DND-41 (cell line): ENCODE data around the gene NOX4.

Source experiments
- ATAC-seq: fragments of 200-7000 bp; cut with Tn5 transposase; 3 replicates; pipeline ENCODE4 v1.9.1; 2021; ENCODE audit warnings: low read depth; ENCODE audit not compliant: insufficient read depth
- DNase-seq: peaks from one replicate; pipeline ENCODE4 v3.0.0-alpha.2; 2020
- H2AFZ ChIP-seq: 2 replicates; pipeline ENCODE4 v1.6.0; 2012; ENCODE audit warnings: low read depth, low read length
- H3K27ac ChIP-seq: 2 replicates; pipeline ENCODE4 v1.5.1; 2012; ENCODE audit warnings: low read length, inconsistent platforms
- H3K27me3 ChIP-seq: fragments of 200-600 bp; sonication (generic); 2 replicates; pipeline ENCODE4 v1.6.0; 2012; ENCODE audit warnings: low read length, mild to moderate bottlenecking, inconsistent platforms; ENCODE audit not compliant: insufficient read depth, poor library complexity
- H3K36me3 ChIP-seq: 2 replicates; pipeline ENCODE4 v1.5.1; 2012; ENCODE audit warnings: low read length, inconsistent platforms; ENCODE audit not compliant: insufficient read depth
- H3K4me1 ChIP-seq: 2 replicates; pipeline ENCODE4 v1.5.1; 2012; ENCODE audit warnings: mild to moderate bottlenecking, low read length; ENCODE audit not compliant: insufficient read depth
- H3K4me2 ChIP-seq: 2 replicates; pipeline ENCODE4 v1.6.0; 2012; ENCODE audit warnings: mild to moderate bottlenecking, moderate library complexity, low read length, inconsistent platforms; ENCODE audit not compliant: insufficient read depth
- H3K4me3 ChIP-seq, 2 experiments: fragments of 200-600 bp in 1 of 2; shearing (Covaris generic) in 1 of 2; 2 replicates each; pipeline ENCODE4 v1.5.1; 2012 to 2016; ENCODE audit warnings: inconsistent platforms in 2 of 2, low read length in 2 of 2, mild to moderate bottlenecking in 2 of 2, low read depth in 1 of 2, moderate library complexity in 1 of 2
- H3K79me2 ChIP-seq: 2 replicates; pipeline ENCODE4 v1.6.0; 2012; ENCODE audit warnings: low read length, inconsistent platforms; ENCODE audit not compliant: insufficient read depth
- H3K9ac ChIP-seq: 2 replicates; pipeline ENCODE4 v1.6.0; 2012; ENCODE audit warnings: low read depth, mild to moderate bottlenecking, inconsistent platforms, low read length, moderate library complexity
- H3K9me3 ChIP-seq: 2 replicates; pipeline ENCODE4 v1.5.1; 2012; ENCODE audit warnings: low read length, moderate library complexity, mild to moderate bottlenecking, inconsistent platforms; ENCODE audit not compliant: insufficient read depth, severe bottlenecking
- H4K20me1 ChIP-seq: 2 replicates; pipeline ENCODE4 v1.6.0; 2012; ENCODE audit warnings: low read length; ENCODE audit not compliant: insufficient read depth
- CTCF ChIP-seq: IDR thresholded peaks from 2 replicates; pipeline ENCODE4 v1.5.1; 2012; ENCODE audit warnings: borderline replicate concordance, low read length, moderate library complexity, mild to moderate bottlenecking; ENCODE audit not compliant: poor library complexity, severe bottlenecking; ENCODE audit errors: extremely low read depth
- EZH2 ChIP-seq: IDR thresholded peaks from 3 replicates; pipeline ENCODE4 v1.6.1; 2012; ENCODE audit warnings: borderline replicate concordance, low read depth, mild to moderate bottlenecking, moderate library complexity, low read length, inconsistent platforms; ENCODE audit not compliant: severe bottlenecking

The NOX4 gene

DNA sequence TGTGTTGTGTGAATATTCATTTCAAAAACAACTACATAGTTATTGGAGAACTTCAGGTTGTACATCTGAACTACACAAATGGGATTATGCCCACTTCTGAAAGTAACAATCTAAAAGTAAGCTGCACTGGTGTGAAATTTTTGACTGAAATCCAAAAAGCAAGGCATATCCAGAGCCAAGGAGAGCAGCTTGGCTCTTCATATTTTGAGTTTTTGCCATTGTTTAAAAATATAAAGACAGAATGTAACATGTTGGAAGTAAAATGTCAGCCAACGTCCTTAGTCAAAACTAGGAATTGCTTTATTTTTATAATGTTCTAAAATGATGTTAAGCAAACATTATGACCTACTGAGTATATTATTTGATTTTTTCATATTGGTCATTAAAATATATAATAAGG, 45.8 kb upstream of the NOX4 start:
- ATAC-seq = no peak
- Histone ChIP-seq H3K79me2 (no peaks in the 10 kb centered on the region), H3K27me3 (no peaks in the 10 kb centered on the region), H4K20me1 (no peaks in the 10 kb centered on the region), H3K9ac (no peak overlapping the region), H3K27ac (no peak overlapping the region), H2AFZ (no peak overlapping the region), H3K4me3 (no peak overlapping the region), H3K4me1 (no peaks in the 10 kb centered on the region), H3K9me3 (no peaks in the 10 kb centered on the region), H3K4me2 (no peak overlapping the region), H3K36me3 (no peaks in the 10 kb centered on the region)
- DNase-seq = no peak
- TF ChIP-seq CTCF (no peak), EZH2 (no peak)

GRCh38 chr11:89535221-89535620, 44.0 kb upstream of the NOX4 start:
- no peaks in the 10 kb centered on the region for H3K9me3 ChIP-seq
- no peak overlapping the region for H3K9ac ChIP-seq
- H4K20me1 ChIP-seq = no peaks in the 10 kb centered on the region
- H3K36me3 ChIP-seq = no peaks in the 10 kb centered on the region
- ATAC-seq = no peak
- H2AFZ ChIP-seq = no peak overlapping the region
- no peaks in the 10 kb centered on the region for H3K79me2 ChIP-seq
- no peak for TF ChIP-seq EZH2
- TF ChIP-seq CTCF = no peak
- H3K4me1 ChIP-seq = no peaks in the 10 kb centered on the region
- DNase-seq = no peak
- H3K4me3 ChIP-seq = no peak overlapping the region
- no peak overlapping the region for H3K27ac ChIP-seq
- H3K27me3 ChIP-seq = no peaks in the 10 kb centered on the region
- no peak overlapping the region for H3K4me2 ChIP-seq

- Histone ChIP-seq H3K36me3 (no peaks in the 10 kb centered on the region), H3K27me3 (no peaks in the 10 kb centered on the region), H3K27ac (no peak overlapping the region), H4K20me1 (no peaks in the 10 kb centered on the region), H3K4me2 (no peak overlapping the region), H3K4me1 (no peaks in the 10 kb centered on the region), H2AFZ (no peak overlapping the region), H3K9ac (no peak overlapping the region), H3K9me3 (no peaks in the 10 kb centered on the region), H3K4me3 (no peak overlapping the region), H3K79me2 (no peaks in the 10 kb centered on the region)
- no peak for ATAC-seq
- no peak for DNase-seq
- TF ChIP-seq EZH2 (no peak), CTCF (no peak)
Observed at GRCh38 chr11:89529626-89530380, 38.6 kb upstream of the NOX4 start.

DNA sequence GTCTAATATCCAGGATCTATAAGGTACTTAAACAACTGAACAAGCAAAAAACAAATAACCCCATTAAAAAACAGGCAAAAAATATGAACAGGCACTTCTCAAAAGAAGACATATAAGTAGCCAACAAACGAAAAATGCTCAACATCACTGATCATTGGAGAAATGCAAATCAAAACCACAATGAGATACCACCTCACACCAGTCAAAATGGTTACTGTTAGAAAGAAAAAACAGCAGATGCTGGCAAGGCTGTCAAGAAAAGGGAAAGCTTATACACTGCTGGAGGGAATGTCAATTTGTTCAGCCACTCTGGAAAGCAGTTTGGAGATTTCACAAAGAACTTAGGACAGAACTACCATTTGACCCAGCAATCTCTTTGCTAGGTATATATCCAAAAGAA, 30.6 kb upstream of the NOX4 start:
- TF ChIP-seq EZH2 = no peak
- TF ChIP-seq CTCF = no peak
- DNase-seq (no peak), ATAC-seq (no peak)
- Histone ChIP-seq H3K4me1 (no peaks in the 10 kb centered on the region), H3K27me3 (no peaks in the 10 kb centered on the region), H2AFZ (no peak overlapping the region), H4K20me1 (no peaks in the 10 kb centered on the region), H3K4me3 (no peak overlapping the region), H3K79me2 (no peaks in the 10 kb centered on the region), H3K9me3 (no peaks in the 10 kb centered on the region), H3K27ac (no peak overlapping the region), H3K4me2 (no peak overlapping the region), H3K36me3 (no peaks in the 10 kb centered on the region), H3K9ac (no peak overlapping the region)
